Hippocampal formation (tissue), 2 donors: ENCODE data around the gene EMX1.

Experiments
- DNase-seq, 2 donors: peaks; one replicate each; lab custom pipeline; 2025; lab: John Stamatoyannopoulos, UW

The EMX1 gene

GRCh38 chr2:72942881-72943418 lies 25.6 kb downstream of the EMX1 start:
- DNase-seq = no peak

GRCh38 chr2:72943540-72944395 lies 26.4 kb downstream of the EMX1 start:
- DNase-seq = no peak

- no peak for DNase-seq
These were observed 27.6 kb downstream of the EMX1 start for GRCh38 chr2:72944804-72945449.

- no peak for DNase-seq
These were observed 28.2 kb downstream of the EMX1 start for GRCh38 chr2:72945450-72946019.

- no peak for DNase-seq
These were observed 29.1 kb downstream of the EMX1 start for GRCh38 chr2:72946466-72946865.

- DNase-seq = no peak
These were observed 30.9 kb downstream of the EMX1 start for GRCh38 chr2:72947952-72948830.

GRCh38 chr2:72949045-72949444 lies 31.7 kb downstream of the EMX1 start:
- no peak for DNase-seq

GRCh38 chr2:72949642-72950041 lies 32.3 kb downstream of the EMX1 start:
- DNase-seq = no peak

GRCh38 chr2:72950558-72951255 lies 33.4 kb downstream of the EMX1 start:
- no peak for DNase-seq

- no peak for DNase-seq
These were observed 34.2 kb downstream of the EMX1 start for GRCh38 chr2:72951303-72952095.

GRCh38 chr2:72952110-72952823 lies 34.9 kb downstream of the EMX1 start:
- DNase-seq = no peak

- DNase-seq = no peak
These were observed 35.6 kb downstream of the EMX1 start for GRCh38 chr2:72952961-72953360.

- DNase-seq = no peak
These were observed 36.2 kb downstream of the EMX1 start for GRCh38 chr2:72953528-72953927.

GRCh38 chr2:72953976-72954375 lies 36.7 kb downstream of the EMX1 start:
- no peak for DNase-seq

- DNase-seq = no peak
These were observed 37.3 kb downstream of the EMX1 start for GRCh38 chr2:72954376-72955227.

- DNase-seq = no peak
These were observed 38.1 kb downstream of the EMX1 start for GRCh38 chr2:72955228-72956049.

GRCh38 chr2:72956050-72956395 lies 38.7 kb downstream of the EMX1 start:
- DNase-seq = no peak

GRCh38 chr2:72956936-72957335 lies 39.6 kb downstream of the EMX1 start:
- peak in 1 of 2 donors; percentile 8 for DNase-seq
